Fibroblast of villous mesenchyme (primary cell): ENCODE data around the gene OR4A15. TPM values are rescaled to one million over a fixed set of nuclear protein-coding genes. Genes with fewer than 3 reads are reported as not detected.

ENCODE experiments used
- small RNA-seq: library from RNA; depleted of rRNA; stranded (forward); fragments of <200 nt; gene quantifications from one replicate; pipeline ENCODE3, GENCODE V24; 2012
- total RNA-seq: library from RNA; depleted of rRNA; stranded (reverse); fragments of >200 nt; gene quantifications from 2 replicates; pipeline ENCODE4 v1.2.3, GENCODE V29; 2012

The OR4A15 gene
- total RNA-seq, 1 donor, result not detected

Small RNA genes lying within 50 kb of the gene (small RNA-seq; reads per million reads assigned to genes)
- not detected for gene OR4X7P

Other genes starting within 250 kb of the OR4A15 start
- gene TRIM48, start 105.8 kb upstream of the OR4A15 start, total RNA-seq, result not detected in 2 replicates
- not detected in 2 replicates for gene OR4A16, start 24.8 kb upstream of the OR4A15 start, total RNA-seq
- gene OR4C15, start 186.5 kb downstream of the OR4A15 start, total RNA-seq, result not detected in 2 replicates
- not detected in 2 replicates for gene OR4C16, start 204.2 kb downstream of the OR4A15 start, total RNA-seq
- not detected in 2 replicates for gene OR4C11, start 239.7 kb downstream of the OR4A15 start, total RNA-seq